AG04450 (cell line): ENCODE measurements around the gene SHC2. TPM values are rescaled to one million over a fixed set of nuclear protein-coding genes. Genes with fewer than 3 reads are reported as not detected.
A peak's percentile ranks its signal among the peaks of the same experiment; 100 is the strongest.

Experiments used
- CTCF ChIA-PET: fragments of 300-600, 350-600 bp; formaldehyde crosslinking; extraction: SDS; loops from one replicate; lab custom pipeline; 2022; ENCODE audit warnings: antibody characterized with exemption, inconsistent platforms; lab: Charles Lee
- POLR2A ChIA-PET: fragments of 350-600 bp; formaldehyde crosslinking; extraction: SDS; loops from one replicate; lab custom pipeline; 2021; ENCODE audit warnings: antibody characterized with exemption, inconsistent platforms; lab: Yijun Ruan, JAX
- DNase-seq: peaks from one replicate; pipeline ENCODE4 v3.0.0-alpha.2; 2011; ENCODE audit warnings: low read depth, low spot score
- H3K27ac ChIP-seq: one replicate; pipeline ENCODE4 v1.5.1; 2012; ENCODE audit warnings: low read depth, low read length, control low read depth
- H3K27me3 ChIP-seq: one replicate; pipeline ENCODE4 v1.6.0; 2012; ENCODE audit warnings: low read length; ENCODE audit not compliant: control insufficient read depth, insufficient read depth
- H3K4me3 ChIP-seq: 2 replicates; pipeline ENCODE4 v1.5.1; 2011; ENCODE audit warnings: mild to moderate bottlenecking, low read depth, low read length, control low read depth
- H3K9me3 ChIP-seq: 2 replicates; pipeline ENCODE4 v1.5.1; 2012; ENCODE audit warnings: low read length; ENCODE audit not compliant: control insufficient read depth, insufficient read depth
- polyA plus RNA-seq: library from polyadenylated mRNA; depleted of rRNA; stranded (reverse); fragments of >200 nt; gene quantifications from 2 replicates; pipeline ENCODE4 v1.2.3, GENCODE V29; 2011
- TF ChIP-seq, protein P1 (sequence below): IDR thresholded peaks from 2 replicates; pipeline ENCODE4 v1.5.1; 2011; ENCODE audit warnings: low read depth, low read length, control low read depth, inconsistent platforms

Gene SHC2
- polyA plus RNA-seq, 1 experiment, result 1.3 TPM

DNA sequence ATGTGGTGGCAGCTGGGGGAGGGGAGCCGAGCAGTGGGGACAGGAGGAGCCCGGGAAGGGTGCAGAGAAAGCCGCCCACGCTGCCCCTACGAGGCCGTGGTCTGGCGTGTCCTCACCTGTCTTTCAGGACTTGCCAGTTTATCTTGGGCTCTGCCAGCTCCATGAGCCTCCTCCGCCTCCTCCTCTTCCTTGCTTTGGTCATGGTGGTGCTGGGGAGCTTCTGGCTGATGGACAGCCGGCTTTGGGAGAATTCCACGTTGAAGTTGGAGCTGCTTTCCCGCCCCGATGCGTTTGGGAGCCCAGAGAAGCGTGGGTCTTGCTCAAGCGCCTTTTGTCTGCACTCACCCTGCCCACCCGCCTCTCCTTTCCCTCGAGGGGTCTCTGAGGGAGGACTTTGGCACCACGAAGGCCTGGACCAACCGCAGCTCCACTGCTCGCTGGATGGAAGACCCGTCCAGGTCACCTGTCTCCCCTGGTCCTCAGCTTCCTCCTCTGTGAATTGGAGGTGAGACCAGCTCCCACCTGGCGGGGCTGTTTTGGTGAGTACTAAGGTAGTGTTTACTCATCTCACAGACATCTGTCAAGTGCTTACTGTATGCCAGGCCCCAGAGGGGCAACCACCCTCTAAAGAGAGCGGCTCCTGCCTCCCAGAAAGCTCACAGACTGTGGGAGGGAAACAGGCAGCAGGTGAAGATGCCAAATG is 86.5 kb downstream of the SHC2 start:
- peaks cover 37% of the 10 kb centered on the region for H3K27me3 ChIP-seq
- POLR2A ChIA-PET, result no interaction called here
- no peak overlapping the region for H3K4me3 ChIP-seq
- CTCF ChIA-PET, result no interaction called here
- TF ChIP-seq, protein P1, sequence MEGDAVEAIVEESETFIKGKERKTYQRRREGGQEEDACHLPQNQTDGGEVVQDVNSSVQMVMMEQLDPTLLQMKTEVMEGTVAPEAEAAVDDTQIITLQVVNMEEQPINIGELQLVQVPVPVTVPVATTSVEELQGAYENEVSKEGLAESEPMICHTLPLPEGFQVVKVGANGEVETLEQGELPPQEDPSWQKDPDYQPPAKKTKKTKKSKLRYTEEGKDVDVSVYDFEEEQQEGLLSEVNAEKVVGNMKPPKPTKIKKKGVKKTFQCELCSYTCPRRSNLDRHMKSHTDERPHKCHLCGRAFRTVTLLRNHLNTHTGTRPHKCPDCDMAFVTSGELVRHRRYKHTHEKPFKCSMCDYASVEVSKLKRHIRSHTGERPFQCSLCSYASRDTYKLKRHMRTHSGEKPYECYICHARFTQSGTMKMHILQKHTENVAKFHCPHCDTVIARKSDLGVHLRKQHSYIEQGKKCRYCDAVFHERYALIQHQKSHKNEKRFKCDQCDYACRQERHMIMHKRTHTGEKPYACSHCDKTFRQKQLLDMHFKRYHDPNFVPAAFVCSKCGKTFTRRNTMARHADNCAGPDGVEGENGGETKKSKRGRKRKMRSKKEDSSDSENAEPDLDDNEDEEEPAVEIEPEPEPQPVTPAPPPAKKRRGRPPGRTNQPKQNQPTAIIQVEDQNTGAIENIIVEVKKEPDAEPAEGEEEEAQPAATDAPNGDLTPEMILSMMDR, result no peak
- peaks cover 12% of the 10 kb centered on the region; the same call in 1 of the 2 replicates for H3K9me3 ChIP-seq
- no peak for DNase-seq
- H3K27ac ChIP-seq, result no peak overlapping the region

DNA sequence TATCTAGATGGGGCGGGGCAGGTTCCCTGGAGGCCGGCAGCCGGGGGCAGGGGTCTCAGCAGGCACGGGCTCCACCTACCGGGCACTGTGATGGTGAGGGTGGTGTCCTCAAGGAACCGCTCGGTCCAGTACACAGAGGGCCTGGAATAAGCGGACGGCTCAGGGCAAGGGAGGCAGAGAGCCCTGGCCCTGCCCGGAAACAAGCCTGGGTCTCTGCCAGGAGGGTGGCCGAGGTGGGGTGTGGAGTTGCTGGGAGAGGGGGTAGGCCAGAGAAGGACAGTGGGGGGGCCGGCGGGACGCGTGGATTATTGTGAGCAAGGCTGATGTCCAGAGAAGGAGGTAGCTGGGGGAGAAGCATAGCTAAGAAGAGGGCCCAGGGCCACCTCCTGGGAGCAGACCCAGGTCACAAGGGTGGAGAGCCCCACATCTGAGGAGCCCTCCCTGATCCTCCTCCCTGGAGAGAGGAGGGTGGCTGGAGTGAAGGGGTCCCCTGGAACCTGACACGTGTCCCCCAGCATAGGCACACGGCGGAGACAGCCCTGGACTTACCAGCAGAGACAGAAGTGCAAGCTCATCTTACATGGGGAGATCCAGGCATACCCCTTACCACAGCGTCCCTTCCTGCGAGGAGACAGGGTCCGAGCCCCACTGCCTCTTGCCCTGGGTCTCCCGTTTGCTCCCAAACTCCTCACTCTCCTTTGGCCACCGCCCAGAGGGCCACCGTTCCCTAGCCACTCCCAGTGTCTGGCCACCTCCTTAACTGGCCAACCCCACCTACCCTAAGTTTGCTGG is 87.2 kb downstream of the SHC2 start:
- CTCF ChIA-PET, result no interaction called here
- Histone ChIP-seq H3K4me3 (no peak overlapping the region), H3K27ac (no peak overlapping the region), H3K9me3 (peaks cover 11% of the 10 kb centered on the region; the same call in 1 of the 2 replicates), H3K27me3 (peaks cover 37% of the 10 kb centered on the region)
- POLR2A ChIA-PET, result no interaction called here
- no peak for DNase-seq
- TF ChIP-seq, protein P1, result no peak

DNA sequence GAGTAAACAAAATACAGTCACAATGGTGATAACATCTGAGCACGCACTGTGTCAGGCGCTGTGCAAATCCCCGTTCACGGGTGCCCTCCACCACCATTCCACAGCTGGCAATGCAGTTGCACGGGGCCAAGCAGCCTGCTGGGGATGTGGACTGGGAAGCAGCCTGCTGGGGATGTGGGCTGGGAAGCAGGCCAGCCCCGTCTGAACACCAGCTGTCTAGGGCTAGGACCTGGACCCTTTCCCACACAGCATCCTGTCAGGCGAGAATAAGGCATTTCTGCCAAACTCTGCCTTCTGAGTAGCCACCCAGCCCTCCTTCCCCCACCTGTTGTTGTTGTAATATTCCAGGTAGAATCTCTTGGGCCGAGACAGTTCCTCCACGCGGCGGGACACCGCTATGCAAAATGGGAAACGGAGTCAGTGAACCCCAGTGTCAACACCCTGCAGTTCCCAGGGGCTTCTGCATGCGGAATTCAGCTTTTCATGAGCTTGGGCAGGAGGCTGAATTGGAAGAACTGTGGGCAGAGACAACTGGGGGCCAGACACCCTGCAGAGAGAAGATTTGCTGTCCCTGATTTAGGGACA is 88.4 kb downstream of the SHC2 start:
- H3K4me3 ChIP-seq, result no peak overlapping the region
- POLR2A ChIA-PET, result interaction anchor here (0.8 kb wide), 1 partner anchor 88 kb away, joined by 3 read pairs; no protein-coding TSS in a partner anchor
- no peak overlapping the region for H3K27ac ChIP-seq
- H3K27me3 ChIP-seq, result peaks cover 43% of the 10 kb centered on the region
- H3K9me3 ChIP-seq, result peaks cover 5% of the 10 kb centered on the region; the same call in 1 of the 2 replicates
- CTCF ChIA-PET, result interaction anchor here (0.6 kb wide), 1 partner anchor 18 kb away, joined by 3 read pairs; no protein-coding TSS in a partner anchor
- TF ChIP-seq, protein P1, result no peak
- DNase-seq, result peak; percentile 60

DNA sequence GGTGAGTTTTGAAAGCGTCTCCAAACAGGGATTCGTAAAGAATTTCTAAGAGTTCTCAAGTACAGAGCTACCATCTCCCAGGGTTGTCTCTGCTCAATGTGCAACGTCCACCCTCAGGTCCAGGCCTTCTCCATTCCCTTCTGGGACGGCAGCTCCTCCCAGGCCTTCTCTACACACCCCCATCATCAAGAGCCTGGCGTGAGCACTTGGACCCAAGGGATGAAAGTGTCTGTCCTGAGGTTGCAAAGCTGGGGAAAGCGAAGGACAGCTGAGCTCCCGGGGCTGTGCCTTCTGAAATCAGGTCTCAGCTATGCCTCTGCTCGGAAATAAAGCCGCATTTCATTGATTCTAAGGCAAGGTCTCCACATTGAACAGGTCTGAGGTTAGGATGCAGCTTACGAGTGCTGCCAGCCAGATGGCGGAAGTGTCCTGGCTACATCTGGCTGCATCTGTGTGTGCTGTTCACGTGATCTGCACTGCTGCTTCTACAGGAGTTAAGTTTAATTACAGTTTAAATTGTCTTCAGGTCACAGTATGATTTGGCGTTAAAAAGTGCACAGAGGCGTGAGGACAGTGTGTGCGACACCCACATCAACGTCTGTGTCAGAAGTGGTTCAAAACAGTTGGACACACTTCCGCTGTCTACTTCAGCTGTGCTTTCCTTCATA is 89.2 kb downstream of the SHC2 start:
- DNase-seq, result no peak
- H3K27ac ChIP-seq, result no peak overlapping the region
- ChIA-PET POLR2A (interaction anchor here (0.8 kb wide), 1 partner anchor 88 kb away, joined by 3 read pairs; no protein-coding TSS in a partner anchor), CTCF (interaction anchor here (0.6 kb wide), 1 partner anchor 18 kb away, joined by 3 read pairs; no protein-coding TSS in a partner anchor)
- H3K4me3 ChIP-seq, result no peak overlapping the region
- peaks cover 5% of the 10 kb centered on the region; the same call in 1 of the 2 replicates for H3K9me3 ChIP-seq
- peaks cover 44% of the 10 kb centered on the region for H3K27me3 ChIP-seq
- TF ChIP-seq, protein P1, result no peak
